ENCODE measurements around the gene ZNF668.
"Not testable (repeated sequence)": the region's sequence is repeated elsewhere in the genome, so short reads cannot be mapped to it uniquely, and the experiment has no call there.

ZNF668 gene

DNA sequence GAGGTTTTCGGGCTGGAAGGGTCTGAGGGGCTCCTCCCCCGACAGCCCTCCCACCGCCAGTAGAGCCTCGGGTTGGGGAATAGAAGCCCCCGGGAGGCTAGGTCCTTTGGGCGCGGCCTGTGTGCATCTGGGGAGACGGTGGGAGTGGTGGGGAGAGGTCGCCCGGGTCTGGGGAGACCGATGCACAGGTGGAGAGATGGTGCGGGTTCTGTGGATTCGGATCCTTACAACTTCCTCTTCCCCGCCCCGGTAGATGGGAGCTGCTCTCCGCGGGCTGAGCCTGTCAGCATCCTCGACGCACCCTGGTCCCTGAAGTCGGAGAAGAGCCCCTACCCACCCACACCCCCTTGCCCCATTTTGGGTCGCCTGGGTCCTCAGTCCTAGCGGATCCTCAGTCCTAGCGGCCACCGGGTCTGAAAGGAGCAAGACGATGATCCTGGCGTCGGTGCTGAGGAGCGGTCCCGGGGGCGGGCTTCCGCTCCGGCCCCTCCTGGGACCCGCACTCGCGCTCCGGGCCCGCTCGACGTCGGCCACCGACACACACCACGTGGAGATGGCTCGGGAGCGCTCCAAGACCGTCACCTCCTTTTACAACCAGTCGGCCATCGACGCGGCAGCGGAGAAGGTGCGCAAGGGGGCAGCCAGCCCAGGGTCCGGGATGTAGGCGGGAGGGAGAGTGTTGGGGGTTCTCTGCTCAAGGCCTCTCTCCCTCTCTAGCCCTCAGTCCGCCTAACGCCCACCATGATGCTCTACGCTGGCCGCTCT, 34.9 kb upstream of the ZNF668 start:
- H3K4me3 ChIP-seq (replicated peaks in 1 of 2; ENCODE audit: low read depth in 2 of 2, low read length in 2 of 2), result peak overlapping the region; percentile 81 to 95
- TF ChIP-seq, protein P1, sequence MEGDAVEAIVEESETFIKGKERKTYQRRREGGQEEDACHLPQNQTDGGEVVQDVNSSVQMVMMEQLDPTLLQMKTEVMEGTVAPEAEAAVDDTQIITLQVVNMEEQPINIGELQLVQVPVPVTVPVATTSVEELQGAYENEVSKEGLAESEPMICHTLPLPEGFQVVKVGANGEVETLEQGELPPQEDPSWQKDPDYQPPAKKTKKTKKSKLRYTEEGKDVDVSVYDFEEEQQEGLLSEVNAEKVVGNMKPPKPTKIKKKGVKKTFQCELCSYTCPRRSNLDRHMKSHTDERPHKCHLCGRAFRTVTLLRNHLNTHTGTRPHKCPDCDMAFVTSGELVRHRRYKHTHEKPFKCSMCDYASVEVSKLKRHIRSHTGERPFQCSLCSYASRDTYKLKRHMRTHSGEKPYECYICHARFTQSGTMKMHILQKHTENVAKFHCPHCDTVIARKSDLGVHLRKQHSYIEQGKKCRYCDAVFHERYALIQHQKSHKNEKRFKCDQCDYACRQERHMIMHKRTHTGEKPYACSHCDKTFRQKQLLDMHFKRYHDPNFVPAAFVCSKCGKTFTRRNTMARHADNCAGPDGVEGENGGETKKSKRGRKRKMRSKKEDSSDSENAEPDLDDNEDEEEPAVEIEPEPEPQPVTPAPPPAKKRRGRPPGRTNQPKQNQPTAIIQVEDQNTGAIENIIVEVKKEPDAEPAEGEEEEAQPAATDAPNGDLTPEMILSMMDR (IDR thresholded peaks at IDR 0.05; ENCODE audit: low read depth, low read length), result no peak
- no peak for DNase-seq (ENCODE audit: low read depth in 2 of 2)

DNA sequence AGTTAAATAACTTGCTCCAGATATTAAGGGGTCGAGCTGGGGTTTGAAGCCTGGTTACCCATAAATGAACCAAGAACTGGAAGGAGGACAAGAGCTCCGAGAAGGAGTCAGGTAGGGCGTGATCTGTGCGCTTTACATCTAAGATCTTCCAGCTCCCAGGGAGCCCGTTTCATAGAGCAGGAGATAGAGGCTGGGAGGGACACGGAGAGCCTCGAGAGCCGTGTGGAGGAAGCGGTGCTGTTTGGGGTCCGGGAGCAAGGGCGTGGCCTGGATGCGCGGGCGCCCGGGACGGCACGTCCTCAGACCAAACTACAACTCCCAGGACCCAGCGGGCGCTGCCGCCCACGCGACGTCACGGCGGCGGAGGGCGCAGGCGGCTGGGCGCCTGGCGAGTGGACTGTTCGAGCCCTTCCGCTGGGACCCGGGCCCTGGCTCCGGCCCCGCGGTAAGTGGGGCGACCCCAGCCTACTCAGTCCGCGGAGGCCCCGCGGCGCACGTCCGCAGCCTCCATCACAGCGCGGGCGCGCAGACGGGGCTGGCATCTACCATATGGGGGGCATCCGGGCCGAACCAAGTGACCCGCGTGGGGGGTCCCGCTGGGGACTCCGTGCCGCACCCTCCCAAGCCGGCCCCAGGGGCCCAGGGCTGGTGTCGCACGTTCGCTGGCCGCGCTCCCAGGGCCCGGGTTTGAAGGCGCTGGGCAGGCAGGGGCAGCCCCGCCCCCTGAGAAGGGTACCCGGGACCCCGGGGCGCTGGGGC, 34.2 kb upstream of the ZNF668 start, which contains the start of gene BCKDK:
Gene BCKDK (plus strand): TSS at position 352 of the 759 bp plus-strand sequence. CDS start 838 bp downstream, outside the sequence.
- peak within 1 kb of the TSS; percentile 81 to 95 for H3K4me3 ChIP-seq (replicated peaks in 1 of 2; ENCODE audit: low read depth in 2 of 2, low read length in 2 of 2)
- peak; percentile 66 to 73 for DNase-seq (ENCODE audit: low read depth in 2 of 2)
- TF ChIP-seq, protein P1 (IDR thresholded peaks at IDR 0.05; ENCODE audit: low read depth, low read length), result no peak

DNA sequence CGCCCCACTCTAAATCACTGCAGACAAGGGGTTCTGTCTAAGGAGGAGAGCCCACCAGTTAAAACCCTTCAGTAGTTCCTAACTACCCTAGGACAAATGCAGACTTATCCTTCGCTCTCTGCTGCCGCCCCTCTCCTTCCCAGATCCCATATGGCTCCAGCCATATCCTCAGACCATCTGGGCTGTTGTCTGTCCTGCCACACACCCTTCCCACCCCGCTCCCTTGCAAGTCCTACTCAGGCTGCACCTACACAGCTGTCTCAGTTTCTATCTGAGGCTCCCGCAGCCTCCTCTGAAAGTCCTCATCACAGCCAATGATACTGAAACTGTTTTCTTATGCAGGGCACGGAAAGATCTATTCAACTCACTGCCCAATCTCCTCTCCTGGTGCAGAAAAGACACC, 33.4 kb upstream of the ZNF668 start:
- no peak for DNase-seq (ENCODE audit: low read depth in 2 of 2)
- H3K4me3 ChIP-seq (replicated peaks in 1 of 2; ENCODE audit: low read depth in 2 of 2, low read length in 2 of 2), result no peak overlapping the region
- TF ChIP-seq, protein P1 (IDR thresholded peaks at IDR 0.05; ENCODE audit: low read depth, low read length), result no peak

DNA sequence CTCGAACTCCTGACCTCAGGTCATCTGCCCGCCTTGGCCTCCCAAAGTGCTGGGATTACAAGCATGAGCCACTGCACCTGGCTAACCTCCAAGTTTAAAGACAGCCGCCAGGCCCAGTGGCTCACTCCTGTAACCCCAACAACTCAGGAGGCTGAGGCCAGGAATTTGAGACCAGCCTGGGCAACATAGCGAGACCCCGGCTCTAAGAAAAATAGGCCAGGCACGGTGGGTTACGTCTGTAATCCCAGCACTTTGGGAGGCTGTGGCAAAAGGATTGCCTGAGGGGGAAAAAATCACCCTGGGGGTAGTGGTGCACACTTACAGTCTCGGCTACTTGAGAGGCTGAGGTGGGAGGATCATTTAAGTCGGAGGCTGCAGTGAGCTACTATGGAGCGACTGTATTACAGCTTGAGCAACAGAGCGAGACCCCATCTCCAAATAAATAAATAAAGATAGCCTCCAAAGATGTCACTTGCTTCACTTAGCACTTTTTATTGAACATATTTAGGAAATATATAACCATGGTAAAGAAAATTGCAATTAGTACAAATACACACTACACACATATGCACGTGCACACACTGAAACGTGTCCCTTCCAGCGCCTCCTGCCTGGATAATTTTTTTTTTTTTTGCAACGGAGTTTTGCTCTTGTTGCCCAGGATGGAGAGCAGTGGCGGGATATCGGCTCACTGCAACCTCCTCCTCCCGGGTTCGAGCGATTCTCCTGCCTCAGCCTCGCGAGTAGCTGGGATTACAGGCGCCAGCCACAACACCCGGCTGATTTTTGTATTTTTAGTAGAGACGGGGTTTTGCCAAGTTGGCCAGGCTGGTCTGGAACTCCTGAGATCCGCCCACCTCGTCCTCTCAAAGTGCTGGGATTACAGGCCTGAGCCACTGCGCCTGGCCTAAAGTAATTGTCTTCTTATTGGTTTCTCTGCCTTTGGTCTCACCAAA, 32.7 kb upstream of the ZNF668 start:
- TF ChIP-seq, protein P1 (IDR thresholded peaks at IDR 0.05; ENCODE audit: low read depth, low read length), result no peak
- no peak for DNase-seq (ENCODE audit: low read depth in 2 of 2)
- H3K4me3 ChIP-seq (replicated peaks in 1 of 2; ENCODE audit: low read depth in 2 of 2, low read length in 2 of 2), result no peak overlapping the region

DNA sequence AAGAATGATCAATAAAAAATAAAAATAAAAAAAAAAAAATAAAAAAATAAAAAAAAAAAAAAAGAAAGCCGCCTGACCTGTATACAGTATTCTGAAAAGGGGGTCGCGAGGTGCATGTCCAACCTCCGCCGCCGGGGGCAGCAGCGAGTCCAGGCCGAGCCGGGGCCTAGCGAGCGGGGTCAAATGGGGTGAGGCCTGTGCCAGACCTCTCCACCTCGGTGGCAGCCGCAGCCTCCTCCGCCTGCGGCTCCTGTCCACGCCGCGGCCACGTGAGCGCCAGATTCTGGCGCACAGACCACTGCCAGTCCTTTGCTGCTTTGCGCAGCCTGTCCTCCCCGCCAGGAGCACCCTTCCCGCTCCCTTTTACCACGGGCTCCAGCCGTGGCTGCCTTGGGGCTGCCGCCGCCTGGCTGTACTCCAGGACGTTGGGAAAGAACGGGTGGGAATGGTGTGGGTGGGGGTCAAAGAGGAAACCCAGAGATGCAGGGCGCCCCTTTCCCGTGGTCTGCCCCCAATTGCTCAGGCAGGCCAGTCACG, 31.7 kb upstream of the ZNF668 start:
- H3K4me3 ChIP-seq (replicated peaks in 1 of 2; ENCODE audit: low read depth in 2 of 2, low read length in 2 of 2), result no peak overlapping the region
- DNase-seq (ENCODE audit: low read depth in 2 of 2), result peak; percentile 66 to 71
- TF ChIP-seq, protein P1 (IDR thresholded peaks at IDR 0.05; ENCODE audit: low read depth, low read length), result peak; percentile 82

DNA sequence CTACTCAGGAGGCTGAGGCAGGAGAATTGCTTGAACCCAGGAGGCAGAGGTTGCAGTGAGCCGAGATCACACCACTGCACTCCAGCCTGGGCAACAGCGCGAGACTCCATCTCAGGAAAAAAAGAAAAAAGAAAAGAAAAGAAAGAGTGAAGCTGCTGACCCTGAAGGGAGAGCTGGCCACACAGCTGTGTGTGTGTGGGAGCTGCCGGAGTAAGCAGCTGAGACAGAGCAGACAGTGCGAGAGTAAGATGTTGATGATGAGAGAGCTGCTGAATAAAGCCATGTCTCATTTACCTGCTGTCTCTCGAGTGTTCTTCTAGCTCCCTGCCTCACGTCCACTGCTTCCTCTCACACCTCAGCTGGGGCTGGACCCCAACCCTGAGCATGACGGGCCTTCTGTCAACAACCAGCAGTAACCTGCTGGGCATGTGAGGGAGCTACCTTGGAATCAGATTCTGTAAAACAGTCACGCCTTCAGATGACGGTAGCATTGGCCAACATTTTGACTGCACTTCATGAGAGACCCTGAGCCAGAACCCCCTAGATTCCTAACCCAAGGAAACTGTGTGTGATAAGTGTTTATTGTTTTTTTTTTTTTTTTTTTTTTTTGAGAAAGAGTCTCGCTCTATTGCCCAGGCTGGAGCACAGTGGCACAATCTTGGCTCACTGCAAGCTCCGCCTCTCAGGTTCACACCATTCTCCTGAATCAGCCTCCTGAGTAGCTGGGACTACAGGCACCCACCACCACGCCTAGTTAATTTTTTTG, 27.0 kb upstream of the ZNF668 start:
- H3K4me3 ChIP-seq (replicated peaks in 1 of 2; ENCODE audit: low read depth in 2 of 2, low read length in 2 of 2), result not testable (repeated sequence)

More for the DNA sequence above, 27.0 kb upstream of the ZNF668 start:
- not testable (repeated sequence) for DNase-seq (ENCODE audit: low read depth in 2 of 2)

Data from cardiac fibroblast (primary cell).